GM19324 (cell line): ENCODE measurements around the gene CANX.

Experiments
- ATAC-seq: cut with Tn5 transposase; IDR thresholded peaks from one replicate; pipeline ENCODE4 v1.9.1; 2021; ENCODE audit warnings: mild to moderate bottlenecking, moderate library complexity; ENCODE audit not compliant: unreplicated experiment, low FRiP score

CANX gene

GRCh38 chr5:179749857-179750508, 51.2 kb downstream of the CANX start:
- ATAC-seq: no peak

- no peak for ATAC-seq
Observed at GRCh38 chr5:179753971-179754370, 55.2 kb downstream of the CANX start.

GRCh38 chr5:179755022-179755421, 56.3 kb downstream of the CANX start:
- no peak for ATAC-seq

- ATAC-seq: no peak
Observed at GRCh38 chr5:179758955-179759354, 60.2 kb downstream of the CANX start.

GRCh38 chr5:179759581-179760551, 61.1 kb downstream of the CANX start:
- ATAC-seq: no peak

- no peak for ATAC-seq
Observed at GRCh38 chr5:179762079-179762780, 63.5 kb downstream of the CANX start.

GRCh38 chr5:179762781-179763176, 64.0 kb downstream of the CANX start:
- no peak for ATAC-seq

- ATAC-seq: no peak
Observed at GRCh38 chr5:179763215-179763945, 64.6 kb downstream of the CANX start.

GRCh38 chr5:179764056-179764455, 65.3 kb downstream of the CANX start:
- ATAC-seq: no peak

GRCh38 chr5:179765400-179765799, 66.6 kb downstream of the CANX start:
- no peak for ATAC-seq

GRCh38 chr5:179766021-179766725, 67.4 kb downstream of the CANX start:
- no peak for ATAC-seq

GRCh38 chr5:179766726-179767455, 68.1 kb downstream of the CANX start:
- ATAC-seq: no peak

- ATAC-seq: no peak
Observed at GRCh38 chr5:179767496-179768100, 68.8 kb downstream of the CANX start.

GRCh38 chr5:179768326-179769085, 69.7 kb downstream of the CANX start:
- no peak for ATAC-seq

- ATAC-seq: no peak
Observed at GRCh38 chr5:179769271-179769670, 70.5 kb downstream of the CANX start.

GRCh38 chr5:179769796-179770195, 71.0 kb downstream of the CANX start:
- ATAC-seq: no peak

- ATAC-seq: no peak
Observed at GRCh38 chr5:179771311-179771895, 72.6 kb downstream of the CANX start.

GRCh38 chr5:179772351-179772750, 73.6 kb downstream of the CANX start:
- no peak for ATAC-seq
